GM18498 (cell line): ENCODE data around the gene MED22.

Experiments used
- ATAC-seq: cut with Tn5 transposase; IDR thresholded peaks from one replicate; pipeline ENCODE4 v1.9.1; 2021; ENCODE audit warnings: mild to moderate bottlenecking, moderate library complexity; ENCODE audit not compliant: unreplicated experiment

Gene MED22

DNA sequence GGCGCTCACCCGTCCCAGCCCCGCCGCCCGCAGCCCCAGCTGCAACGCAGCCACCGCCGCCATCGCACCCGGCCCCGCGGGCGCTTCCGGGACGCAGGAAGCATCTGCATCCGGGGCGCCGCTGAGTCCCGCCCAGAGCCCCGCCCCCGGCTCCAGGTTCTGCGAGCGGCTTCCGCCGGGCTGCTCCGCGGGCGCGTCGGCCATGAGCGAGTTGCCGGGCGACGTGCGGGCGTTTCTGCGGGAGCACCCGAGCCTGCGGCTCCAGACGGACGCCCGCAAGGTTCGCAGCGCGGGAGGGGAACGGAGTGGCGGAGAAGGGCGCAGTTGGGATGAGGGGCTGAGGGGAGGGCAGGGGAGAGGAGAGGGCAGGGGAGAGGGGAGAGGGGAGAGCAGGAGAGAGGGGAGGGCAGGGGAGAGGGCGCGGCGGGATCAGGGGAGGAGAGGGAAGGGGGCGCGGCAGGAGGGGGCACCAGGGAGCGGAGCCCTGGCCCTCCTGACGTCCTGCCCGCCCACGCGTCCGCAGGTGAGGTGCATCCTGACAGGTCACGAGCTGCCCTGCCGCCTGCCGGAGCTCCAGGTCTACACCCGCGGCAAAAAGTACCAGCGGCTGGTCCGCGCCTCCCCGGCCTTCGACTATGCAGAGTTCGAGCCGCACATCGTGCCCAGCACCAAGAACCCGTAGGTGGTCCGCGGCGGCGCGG, 8.6 kb upstream of the MED22 start, which contains the start of the genes SURF1 and SURF2:
Gene SURF1, minus strand, starts transcription at position 97 of the 701 bp plus-strand sequence. Its CDS starts 34 bp downstream, at position 63.
Gene SURF2, plus strand, starts transcription at position 160 of the 701 bp plus-strand sequence. Its CDS starts 43 bp downstream, at position 203.
- peak; percentile 71 for ATAC-seq

DNA sequence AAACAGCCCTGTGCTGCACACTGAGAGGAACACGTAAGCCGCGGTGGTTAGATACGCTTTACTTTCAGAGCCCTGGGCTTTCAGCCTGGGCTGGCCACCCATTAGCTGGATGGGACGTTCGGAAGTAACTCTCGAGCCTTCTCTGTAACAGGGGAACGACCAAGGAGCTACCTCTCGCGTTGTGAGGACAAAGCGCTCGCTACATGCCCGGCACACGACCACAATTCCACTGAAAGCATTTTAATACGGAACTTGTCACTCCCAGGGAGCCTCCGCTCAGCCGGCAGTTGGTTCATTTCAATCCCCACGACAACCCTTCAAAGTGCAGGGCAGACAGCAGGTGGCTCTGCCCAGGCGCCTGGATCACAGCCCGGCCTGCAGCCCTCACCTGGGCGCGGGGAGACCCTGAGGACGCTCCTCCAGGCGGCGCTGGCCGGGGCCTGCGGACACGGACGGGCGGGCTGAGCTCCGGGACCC, 8.0 kb upstream of the MED22 start:
- ATAC-seq, result peak; percentile 32

DNA sequence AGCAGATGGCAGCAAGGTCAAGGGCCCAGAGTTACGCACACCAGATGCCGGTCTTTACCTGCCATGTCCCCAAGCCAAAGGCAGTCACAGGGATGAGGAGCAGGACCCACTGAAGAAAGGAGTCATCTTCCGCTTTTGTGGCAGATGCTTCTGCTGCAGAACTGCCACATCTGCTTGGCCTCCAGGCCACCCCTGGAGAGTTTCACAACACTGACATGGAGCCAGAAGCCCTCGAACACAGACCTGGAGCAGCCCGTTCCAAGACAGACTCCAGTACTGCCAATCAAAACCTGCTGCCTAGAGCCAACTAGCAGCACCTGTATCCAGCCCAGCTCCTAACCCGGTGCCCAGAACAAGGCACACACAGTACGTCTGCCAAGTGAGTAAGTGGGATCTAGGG, 6.8 kb upstream of the MED22 start:
- ATAC-seq, result no peak

DNA sequence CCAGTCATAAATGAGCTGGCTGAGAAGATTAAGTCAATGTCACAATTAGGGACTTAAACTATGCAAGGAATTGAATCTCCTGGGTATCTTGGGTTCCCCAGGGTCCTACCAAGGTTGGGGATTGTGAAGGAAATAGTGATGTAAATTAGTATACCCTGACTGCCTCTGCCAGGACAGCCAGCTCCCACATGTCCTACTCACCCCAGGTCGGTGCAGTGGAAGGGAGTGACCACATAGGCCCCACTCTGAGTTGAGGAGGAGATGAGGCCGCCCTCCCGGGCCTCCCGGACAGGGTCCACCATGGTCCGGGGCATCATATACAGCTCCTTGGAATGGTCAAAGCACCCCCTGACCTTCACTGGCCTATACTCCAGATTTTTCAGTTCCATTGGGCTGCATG, 5.6 kb upstream of the MED22 start:
- no peak for ATAC-seq

DNA sequence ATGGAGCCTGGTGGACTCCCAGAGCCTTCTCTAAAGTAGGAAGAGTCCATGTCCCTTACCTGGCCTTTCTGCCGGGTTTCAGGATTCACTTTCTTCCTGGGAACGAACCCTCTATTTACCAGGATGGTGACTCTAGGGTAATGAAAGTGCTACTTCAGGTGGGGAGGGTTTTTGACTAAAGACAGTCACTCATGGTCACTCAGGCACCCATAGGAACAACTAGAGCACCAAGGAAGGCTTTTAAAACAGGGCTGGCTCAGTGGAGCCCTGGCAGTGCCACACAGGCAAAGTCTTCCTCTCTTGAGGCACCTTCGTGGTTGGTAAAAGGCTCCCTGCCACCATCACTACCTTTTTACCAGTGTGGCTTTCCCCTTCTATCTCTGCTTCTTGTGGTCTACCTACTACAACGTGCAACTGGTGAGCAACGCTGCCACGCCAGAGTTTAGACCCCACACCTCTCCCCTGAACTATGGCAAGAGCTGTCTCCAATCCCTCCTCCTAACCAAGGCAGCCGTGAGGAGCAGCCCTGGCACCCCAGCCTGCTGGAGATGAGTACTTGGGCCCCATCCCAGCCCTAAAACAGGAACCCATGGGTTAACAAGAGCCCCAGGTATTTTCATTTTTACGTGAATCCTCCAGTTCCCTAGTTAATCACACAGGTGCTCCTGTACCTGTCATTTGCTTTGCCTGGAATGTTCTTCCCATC, 4.9 kb upstream of the MED22 start:
- no peak for ATAC-seq

DNA sequence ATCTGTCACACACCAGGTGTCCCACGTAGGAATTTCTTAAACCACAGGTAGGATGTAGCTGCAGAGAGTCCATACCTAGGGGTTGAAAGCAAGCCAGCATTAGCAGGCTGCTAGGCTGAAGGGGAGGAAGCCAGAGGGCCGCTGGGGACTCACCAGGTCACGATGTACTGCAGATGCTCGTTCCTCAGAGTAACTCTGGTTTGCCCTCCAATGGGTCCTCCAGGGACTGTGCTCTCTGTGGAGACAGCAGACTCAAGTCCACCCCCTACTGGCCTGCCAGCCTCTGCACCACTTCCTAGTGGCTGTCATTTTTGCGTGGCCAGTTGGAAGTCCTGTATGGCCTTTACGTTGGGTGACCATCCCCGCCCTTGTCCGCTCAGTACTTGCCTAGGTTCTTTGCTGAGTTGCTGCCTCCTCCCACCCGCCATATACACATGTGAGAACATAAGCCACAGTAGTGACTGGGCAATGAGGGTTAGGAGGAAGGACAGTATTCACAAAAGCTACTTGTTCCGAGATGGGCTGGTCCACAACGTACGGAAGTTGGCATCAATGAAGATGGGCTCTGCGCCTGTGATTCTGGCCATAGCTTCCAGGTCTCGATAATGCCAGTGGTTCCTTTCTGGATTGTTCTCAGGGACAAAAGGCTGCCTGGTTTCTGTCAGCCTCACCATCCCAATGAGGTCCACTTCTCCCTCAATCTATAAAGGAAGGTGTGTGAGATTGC, 4.1 kb upstream of the MED22 start:
- no peak for ATAC-seq

DNA sequence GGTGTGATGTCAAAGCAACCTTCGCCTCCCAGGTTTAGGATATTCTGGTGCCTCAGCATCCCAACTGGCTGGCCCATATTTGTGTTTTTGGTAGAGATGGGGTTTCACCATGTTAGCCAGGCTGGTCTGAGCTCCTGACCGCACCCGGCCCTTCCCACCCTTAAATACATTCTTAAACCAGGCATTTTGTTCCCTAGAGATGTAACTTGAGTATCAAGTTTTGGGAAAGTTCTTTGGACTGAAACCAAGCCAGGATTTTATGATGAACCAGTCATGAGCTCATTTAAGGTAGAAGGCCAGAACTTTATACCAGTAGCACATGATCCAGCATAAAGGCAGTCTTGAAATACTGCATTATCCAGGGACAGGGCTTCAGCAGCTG, 3.6 kb upstream of the MED22 start:
- ATAC-seq, result no peak

DNA sequence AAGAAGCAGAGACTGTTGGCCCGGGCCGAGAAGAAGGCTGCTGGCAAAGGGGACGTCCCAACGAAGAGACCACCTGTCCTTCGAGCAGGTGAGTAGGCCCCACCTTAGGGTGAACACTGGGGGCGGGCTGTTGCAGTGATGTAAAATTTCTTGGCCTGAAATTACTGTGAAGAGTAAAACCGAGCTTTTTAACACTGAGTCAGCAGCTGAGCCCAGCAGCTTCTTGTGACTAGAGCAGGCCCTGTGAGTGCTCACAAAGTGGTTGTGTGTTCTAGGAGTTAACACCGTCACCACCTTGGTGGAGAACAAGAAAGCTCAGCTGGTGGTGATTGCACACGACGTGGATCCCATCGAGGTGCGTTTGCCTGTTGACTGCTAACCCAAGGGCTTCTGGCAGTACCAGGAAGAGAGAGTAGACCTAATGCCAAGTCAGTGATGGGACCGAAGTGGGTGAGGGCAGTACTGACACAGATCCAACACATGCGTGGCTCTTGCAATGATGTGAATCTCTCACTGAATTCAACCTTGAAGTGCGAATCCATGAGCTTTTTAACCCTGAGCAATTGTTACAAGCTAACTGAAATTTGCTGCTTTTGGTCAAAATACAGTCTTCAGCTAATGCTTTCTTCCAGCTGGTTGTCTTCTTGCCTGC, 2.2 kb upstream of the MED22 start:
- no peak for ATAC-seq

DNA sequence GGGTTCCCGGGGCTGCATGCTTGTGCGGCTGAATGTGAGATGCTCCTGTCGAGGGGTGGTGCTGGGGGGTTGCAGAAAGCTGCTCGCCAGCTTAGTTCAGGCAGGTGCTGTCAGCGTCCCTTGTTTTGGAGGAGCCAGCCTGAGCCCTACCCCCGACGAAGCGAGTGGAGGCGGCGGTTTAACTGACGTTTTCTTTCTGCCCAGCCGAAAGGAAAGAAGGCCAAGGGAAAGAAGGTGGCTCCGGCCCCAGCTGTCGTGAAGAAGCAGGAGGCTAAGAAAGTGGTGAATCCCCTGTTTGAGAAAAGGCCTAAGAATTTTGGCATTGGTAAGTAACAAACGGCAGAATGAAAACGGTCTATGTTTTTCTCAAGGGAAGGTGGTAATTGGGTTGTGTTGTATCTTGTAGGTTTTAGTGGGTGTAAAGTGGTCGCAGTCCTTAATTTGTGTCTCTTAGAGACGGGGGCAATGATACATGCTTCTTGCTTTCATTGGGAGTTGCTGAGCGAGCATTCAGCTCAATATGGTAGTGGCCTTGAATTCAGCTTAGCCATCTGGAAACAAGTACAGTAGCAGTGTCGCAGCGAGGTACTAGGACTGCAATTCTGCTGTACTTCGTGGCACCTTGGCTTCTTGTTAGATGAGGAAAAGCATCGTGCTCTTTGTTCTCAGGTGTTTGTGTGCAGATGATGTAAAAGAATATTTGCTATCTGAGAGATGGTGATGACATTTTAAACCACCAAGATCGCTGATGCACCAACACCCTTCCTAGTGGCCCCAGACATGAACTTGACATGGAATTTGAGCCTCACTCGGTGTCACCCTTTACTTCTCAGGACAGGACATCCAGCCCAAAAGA, 1.0 kb upstream of the MED22 start:
- no peak for ATAC-seq

DNA sequence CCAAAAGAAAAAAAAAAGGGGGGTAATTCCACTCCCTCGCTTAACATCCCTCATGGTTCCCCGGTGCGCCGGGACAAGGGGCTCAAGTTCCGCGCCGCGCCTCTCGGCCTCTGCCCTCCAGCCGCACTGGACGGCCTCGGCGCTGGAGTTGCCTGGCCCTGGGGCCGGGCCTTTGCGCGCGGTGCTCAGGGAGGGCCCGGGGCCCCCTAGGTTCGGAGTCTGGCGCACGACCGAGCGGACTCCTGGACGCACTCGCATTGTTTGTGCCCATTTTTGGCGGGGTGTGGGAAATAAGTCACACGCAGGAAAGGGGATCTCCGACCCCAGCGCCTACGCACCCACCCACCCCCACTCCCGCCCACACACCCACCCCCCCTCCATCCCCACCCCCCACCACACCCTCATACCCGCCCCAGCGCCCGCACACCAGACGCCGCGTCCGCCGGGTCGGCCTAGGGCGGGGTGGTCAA, 381 bp downstream of the MED22 start:
- ATAC-seq, result peak; percentile 35

DNA sequence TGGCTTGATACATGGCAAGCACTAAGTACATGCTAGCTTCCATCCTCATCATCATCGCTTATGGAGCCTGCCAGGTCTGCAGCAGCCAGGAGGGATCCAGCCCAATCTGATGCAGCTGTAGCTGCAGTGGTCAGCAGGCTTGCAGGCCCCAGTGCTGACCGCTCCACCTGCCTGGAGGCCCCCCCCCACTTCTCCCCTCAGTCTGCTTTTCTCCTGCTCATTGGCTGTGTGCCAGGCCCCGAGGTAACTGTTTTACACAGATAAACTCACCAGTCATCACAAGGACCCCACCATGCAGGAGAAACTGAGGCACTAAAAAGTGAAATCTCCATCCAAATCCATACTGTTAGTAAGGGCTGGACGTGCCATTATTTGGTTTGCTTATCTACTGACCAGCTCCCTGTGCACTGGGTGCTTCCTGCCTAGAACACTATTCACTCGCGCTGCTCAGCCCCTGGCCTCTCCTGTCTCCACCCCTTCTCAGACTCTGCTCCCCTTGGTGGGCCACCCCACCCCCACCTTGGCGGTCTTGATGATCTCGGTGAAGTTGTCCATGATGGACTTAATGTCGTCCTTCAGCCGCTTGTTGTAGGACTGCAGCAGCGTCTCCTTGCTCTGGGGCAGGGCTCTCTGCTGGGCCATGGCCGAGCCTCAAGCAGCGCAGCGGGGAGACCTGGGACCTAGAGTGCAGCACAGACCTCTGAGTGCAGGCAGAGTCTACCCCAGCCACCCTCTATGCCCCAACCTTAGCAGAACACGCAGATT, 1.7 kb downstream of the MED22 start:
- ATAC-seq, result no peak

DNA sequence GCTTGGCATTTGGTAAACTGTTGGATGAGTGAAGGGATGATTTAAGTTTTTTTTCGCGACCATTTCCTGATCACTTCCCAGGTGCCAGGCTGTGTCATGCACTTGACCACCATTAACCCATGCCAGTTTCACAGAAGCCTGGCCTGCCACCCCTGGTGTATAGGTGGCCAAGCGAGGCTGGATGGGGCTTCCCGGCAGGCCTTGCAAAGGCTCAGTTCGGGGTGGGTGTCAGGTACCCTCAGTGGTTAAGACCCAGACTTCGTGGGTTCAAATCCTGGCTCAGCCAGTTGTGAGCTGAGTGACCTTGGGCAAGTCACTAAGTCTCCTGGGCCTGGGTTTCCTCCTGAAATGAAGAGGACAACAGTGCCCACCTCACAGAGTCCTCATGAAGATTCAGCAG, 2.3 kb downstream of the MED22 start:
- no peak for ATAC-seq

DNA sequence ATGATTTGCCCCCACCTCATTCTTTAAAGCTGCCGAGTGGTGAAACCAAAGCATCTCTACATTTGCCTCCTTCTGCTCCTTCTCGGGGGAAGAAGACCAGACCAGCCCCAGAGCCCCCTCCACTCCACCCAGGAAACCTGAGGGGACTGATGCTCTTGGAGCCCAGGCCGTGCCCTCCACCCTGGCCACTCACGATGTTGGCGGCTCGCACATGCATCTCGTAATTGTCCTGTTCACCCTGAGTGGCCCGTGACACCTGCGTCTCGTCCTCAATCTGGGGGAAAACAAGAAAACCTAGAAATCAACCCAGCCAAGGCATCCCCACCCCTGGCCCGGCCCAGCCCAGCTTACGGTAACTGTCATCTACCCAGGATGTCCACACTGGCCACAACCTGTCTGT, 3.0 kb downstream of the MED22 start:
- ATAC-seq, result no peak

DNA sequence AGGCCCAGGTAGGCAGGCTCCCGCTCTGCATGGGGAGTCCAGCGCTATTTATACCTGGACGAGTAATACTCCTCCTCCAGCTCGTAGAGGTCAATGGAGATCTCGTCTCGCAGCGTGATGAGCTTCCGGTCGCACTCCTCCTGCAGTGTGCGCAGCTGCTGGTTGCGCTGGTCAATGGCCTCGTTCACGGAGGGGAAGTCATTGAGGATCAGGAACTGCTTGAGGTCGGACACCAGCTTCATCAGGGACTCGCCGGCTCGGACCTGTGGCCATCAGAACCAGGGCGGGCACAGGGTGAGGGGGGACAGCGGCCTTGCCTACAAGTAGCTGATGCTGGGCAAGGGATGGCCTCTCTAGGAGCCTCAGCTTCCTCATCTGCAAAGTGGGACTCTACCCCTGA, 3.9 kb downstream of the MED22 start:
- no peak for ATAC-seq

DNA sequence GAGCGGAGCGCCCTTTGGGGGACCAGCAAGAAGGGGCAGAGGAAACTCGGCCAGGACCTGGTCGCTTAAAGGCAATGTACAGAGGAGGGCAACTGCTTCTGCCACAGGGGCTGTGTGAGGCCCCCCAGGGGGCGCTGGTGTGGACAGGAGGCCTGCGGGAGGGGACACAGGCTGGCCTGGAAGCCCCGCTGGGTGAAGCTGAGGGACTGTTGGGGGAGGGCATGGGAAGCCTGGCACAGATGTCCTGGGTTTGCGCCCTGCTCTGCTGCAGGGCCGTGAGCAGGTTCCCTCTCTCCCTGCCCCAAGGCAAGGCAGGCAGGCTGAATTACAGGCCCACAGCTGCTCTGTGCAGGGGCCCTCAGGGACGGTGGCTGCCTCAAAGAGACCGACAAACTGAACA, 5.4 kb downstream of the MED22 start:
- ATAC-seq, result no peak

DNA sequence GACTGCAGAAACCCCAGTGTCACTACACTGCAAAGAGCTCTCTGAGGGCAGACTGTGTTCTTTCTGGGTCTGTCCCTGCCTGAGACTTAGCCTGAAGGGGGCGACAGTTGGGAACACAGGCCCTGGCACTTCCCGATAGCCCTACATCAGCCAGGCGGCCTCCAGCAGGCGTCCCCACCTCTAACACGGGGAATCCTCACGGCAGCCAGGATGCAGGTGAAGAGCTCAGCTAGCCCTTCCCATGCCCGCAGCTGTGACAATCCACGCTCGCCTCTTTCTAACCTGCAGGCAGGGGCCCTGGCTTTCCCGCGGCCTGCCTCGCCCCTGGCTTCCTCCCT, 5.9 kb downstream of the MED22 start:
- ATAC-seq, result no peak

DNA sequence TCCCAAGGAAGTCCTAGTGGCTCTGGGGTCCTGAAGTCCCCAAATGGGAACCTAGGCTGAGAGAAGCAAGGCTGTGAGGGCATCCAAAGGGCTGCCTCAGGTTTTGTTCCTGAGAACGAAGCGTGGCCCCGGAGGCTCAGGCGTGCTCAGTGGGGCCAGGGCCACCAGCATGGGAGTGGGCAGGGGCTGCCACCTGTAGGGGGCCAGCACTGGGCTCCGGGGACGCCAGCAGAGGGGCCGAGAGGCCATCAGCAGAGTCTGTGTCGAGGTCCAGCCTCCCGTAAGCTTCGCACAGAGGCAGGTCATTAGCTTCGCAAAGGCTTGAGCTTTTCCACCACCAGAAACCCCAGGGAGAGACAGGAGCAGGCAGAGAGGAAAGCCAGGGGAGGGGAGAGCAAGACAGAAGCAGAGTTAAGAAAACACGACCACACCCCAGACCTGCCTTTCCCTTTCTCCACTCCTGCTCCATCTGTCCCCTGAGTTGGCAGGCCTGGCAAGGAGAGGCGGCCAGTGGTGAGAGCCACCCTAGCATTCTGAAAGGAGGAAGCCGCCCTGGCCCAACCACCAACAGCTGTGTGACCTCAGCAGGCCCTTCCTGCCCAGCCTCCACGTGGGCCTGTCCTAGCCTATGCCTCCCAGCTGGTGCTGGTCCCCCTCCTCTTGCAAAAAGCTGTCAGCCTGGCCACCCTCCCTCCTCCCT, 6.4 kb downstream of the MED22 start:
- no peak for ATAC-seq

DNA sequence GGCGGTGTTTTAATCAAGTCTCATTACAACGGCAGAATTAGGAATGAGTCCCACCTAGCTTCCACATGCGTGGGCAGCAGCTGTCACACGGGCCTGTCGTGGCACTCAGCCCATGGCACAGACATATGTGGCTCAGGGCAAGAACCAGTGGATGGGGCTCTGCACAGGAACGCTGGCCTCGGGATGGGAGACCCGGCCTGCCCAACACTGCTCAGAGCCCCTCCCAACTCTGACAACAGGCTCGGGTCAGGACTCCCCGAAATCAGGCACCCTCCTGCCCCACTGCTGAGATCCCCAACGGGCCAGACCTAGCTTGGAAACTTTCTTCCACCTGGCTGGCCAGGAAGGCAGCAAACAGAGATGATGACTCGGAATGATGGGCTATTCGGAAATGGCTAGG, 7.0 kb downstream of the MED22 start:
- no peak for ATAC-seq

DNA sequence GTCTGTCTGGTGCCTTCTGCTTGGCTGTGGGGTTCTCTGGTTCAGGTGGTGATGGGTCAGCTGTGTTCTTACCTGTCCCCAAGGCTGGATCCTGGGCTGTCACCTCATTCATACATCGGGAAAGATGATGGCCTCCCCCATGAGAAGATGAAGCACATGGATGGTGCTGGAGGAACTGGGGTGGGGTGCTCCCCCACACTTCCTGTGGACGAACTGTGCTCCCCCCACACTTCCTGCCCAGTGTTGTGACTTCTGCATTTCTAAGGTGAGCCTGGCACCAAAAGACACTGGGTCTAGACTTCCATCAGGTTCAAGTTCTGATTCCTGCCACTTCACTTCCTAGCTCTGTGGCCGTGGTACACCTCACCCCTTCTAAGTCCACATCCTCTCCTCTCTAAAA, 7.7 kb downstream of the MED22 start:
- ATAC-seq, result no peak
